VCaP (cell line): ENCODE measurements around the gene SLC38A7.

ENCODE experiments used
- H3K27ac ChIP-seq: fragments of 450-650 bp; 2 replicates; pipeline ENCODE4 v1.5.1; 2017
- TF ChIP-seq, protein P1 (sequence below): fragments of 450-650 bp; conservative IDR thresholded peaks from 2 replicates; pipeline ENCODE4 v1.5.1; 2017; ENCODE audit warnings: mild to moderate bottlenecking, moderate library complexity

Gene SLC38A7

DNA sequence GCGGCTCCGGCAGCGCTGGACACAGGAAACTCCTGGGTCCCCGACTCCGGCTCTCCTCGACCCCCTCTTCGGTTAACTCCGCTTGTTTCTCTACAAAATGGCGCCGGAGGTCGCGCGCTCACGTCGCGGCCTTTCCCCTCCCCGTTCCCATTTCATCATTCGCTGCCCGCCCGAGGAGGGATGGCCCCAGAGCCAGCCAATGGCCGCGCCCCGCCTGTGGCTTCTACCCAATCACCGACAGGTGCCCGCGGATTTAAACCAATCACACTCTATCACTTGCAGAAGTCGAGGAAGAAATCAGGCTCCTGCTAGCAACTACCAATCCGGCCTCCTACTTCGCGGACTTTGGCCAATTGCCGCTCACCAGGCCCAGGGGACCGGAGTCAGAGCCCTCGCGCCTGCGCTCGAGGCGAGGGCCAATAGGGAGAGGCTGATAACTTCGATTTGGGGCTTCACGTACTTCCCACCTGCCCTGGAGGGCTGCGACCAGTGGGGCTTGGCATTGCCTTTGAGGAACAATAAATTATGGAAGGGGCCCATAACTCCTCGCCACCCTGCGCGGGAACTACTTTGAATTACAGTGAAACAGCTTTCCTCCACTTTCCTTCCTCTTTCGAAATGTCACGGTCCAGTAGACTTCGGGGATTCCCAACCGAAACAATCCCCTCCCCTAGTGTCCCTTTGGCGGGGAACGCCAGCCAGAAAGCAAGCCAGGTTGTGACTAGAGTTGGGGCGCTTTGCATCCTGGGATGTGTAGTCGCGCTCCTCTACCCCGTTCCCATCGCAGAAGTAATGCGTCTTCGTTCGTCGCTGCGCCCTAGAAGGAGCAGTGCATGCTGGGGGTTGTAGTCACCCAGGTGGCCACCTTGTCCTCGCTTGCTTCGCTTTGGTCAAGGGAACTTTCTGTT, 54.6 kb downstream of the SLC38A7 start, which contains the start of gene CNOT1:
Gene CNOT1, minus strand, starts transcription at position 94 of the 908 bp plus-strand sequence. CDS start 30,489 bp downstream, outside the sequence.
- TF ChIP-seq, protein P1, sequence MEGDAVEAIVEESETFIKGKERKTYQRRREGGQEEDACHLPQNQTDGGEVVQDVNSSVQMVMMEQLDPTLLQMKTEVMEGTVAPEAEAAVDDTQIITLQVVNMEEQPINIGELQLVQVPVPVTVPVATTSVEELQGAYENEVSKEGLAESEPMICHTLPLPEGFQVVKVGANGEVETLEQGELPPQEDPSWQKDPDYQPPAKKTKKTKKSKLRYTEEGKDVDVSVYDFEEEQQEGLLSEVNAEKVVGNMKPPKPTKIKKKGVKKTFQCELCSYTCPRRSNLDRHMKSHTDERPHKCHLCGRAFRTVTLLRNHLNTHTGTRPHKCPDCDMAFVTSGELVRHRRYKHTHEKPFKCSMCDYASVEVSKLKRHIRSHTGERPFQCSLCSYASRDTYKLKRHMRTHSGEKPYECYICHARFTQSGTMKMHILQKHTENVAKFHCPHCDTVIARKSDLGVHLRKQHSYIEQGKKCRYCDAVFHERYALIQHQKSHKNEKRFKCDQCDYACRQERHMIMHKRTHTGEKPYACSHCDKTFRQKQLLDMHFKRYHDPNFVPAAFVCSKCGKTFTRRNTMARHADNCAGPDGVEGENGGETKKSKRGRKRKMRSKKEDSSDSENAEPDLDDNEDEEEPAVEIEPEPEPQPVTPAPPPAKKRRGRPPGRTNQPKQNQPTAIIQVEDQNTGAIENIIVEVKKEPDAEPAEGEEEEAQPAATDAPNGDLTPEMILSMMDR: no peak
- peak within 1 kb of the TSS; percentile 86 for H3K27ac ChIP-seq

DNA sequence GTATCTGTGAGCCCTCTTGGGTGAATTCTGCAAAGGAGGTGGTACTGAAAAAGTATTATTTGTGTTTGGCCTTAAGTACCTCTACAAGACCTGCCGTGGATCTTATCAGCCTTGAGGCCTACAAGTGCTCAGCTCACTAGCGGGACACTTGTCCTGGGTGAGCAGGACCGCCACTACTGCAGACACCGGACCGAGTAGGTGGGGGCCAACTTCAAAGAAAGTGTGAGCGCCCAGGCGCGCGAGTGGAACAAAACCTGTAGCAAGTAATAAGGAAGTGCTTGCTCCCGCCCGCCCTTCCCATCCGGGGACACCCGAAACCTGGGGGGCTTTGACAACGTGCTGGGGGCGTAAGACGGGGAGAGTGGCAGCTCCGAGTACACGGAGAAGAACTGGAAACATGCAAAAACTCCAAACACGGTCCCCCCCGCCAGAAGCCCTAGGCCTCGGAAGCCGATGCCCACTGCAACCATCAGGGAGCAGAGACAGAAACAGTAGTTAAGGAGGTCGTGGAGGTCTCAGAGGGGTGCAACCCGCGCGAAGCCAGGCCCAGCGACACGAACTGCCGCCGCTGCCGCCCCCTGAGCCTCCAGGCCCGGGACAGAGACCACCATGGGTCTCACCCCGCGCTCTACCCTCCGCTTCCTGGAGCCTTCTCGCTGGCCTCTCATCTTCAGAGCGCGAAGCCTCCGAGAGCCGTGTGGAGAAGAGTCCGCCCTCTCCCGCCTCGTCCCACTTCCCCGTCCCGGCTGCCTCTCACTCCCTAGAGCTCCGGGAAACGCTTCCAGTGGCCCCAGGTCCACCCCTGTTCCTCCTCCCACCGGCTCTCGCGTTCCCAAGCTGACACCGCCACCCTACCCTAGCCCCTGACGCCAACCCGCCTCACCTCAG, 55.5 kb downstream of the SLC38A7 start:
- H3K27ac ChIP-seq: peak overlapping the region; percentile 86
- TF ChIP-seq, protein P1: no peak

DNA sequence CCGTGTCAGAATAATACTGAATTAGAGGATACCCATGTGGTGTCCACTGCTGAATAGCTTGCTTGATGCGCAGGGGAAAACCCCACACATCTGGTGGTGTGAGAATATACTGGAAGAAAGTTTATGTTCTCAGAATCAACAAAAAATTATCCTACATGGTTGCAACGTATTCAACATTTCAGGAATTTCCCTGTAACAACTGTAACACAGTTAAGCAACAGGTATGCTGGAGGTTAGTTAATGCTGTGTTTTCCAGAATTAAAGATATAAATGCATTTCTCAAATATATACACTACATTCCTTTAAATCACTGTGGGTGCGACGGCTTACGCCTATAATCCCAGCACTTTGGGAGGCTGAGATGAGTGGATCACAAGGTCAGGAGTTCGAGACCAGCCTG, 60.4 kb downstream of the SLC38A7 start:
- H3K27ac ChIP-seq: no peak overlapping the region
- TF ChIP-seq, protein P1: no peak

DNA sequence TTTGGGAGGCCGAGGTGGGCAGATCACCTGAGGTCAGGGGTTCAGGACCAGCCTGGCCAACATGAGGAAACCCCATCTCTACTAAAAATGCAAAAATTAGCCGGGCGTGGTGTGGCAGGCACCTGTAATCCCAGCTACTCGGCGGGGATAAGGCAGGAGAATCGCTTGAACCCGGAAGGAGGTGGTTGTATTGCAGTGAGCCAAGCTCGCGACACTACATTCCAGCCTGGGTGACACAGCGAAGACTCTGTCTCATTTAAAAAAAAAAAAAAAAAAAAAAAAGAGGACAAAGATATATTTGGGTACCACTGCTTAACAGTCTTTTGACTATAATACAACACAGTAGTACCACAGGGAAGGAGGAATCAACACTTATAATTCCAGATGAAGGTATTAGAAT, 64.2 kb downstream of the SLC38A7 start:
- no peak overlapping the region for H3K27ac ChIP-seq
- TF ChIP-seq, protein P1: no peak

DNA sequence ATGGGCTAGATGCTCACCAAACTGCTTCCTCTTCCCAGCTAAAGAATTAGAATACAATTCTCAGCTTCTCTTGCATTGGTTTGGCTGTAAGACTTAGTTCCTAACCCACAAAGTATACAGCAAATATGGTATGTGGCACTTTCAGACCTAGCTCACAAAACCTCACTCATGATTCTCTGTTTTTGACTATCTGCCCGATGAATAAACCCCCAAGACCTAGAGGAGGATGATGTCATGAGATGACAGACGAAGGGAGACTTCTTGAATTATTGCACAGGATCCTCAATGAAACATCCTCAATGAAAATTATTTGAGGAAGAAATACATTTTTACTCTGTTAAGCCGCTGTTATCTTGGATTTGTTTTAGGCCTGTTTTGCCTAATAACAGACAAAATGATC, 69.3 kb downstream of the SLC38A7 start:
- no peak overlapping the region for H3K27ac ChIP-seq
- TF ChIP-seq, protein P1: no peak
